Measurements from ENCODE around the gene TMEM125. TPM values are rescaled to one million over a fixed set of nuclear protein-coding genes. Genes with fewer than 3 reads are reported as not detected.

The TMEM125 gene
- total RNA-seq, 1 donor from 2014 or later = 1.2 TPM

- H3K27me3 ChIP-seq = no peaks in the 10 kb centered on the region
- no peaks in the 10 kb centered on the region for H3K36me3 ChIP-seq
- peak overlapping the region; percentile 8 to 28 for H3K4me3 ChIP-seq
- no peak for TF ChIP-seq POLR2AphosphoS5 (IDR thresholded peaks at IDR 0.05; ENCODE audit: insufficient read depth in 1 of 2, low read depth in 1 of 2)
- TF ChIP-seq, protein P1, sequence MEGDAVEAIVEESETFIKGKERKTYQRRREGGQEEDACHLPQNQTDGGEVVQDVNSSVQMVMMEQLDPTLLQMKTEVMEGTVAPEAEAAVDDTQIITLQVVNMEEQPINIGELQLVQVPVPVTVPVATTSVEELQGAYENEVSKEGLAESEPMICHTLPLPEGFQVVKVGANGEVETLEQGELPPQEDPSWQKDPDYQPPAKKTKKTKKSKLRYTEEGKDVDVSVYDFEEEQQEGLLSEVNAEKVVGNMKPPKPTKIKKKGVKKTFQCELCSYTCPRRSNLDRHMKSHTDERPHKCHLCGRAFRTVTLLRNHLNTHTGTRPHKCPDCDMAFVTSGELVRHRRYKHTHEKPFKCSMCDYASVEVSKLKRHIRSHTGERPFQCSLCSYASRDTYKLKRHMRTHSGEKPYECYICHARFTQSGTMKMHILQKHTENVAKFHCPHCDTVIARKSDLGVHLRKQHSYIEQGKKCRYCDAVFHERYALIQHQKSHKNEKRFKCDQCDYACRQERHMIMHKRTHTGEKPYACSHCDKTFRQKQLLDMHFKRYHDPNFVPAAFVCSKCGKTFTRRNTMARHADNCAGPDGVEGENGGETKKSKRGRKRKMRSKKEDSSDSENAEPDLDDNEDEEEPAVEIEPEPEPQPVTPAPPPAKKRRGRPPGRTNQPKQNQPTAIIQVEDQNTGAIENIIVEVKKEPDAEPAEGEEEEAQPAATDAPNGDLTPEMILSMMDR (IDR thresholded peaks at IDR 0.05) = no peak
- TF ChIP-seq POLR2A (IDR thresholded peaks at IDR 0.05) = no peak
- peak overlapping the region; percentile 13 for H3K27ac ChIP-seq
- H3K4me1 ChIP-seq = no peaks in the 10 kb centered on the region
- no peak for DNase-seq (ENCODE audit: extremely low spot score in 2 of 2)
- intact Hi-C loops (cut with DNase I) = no loop called here
- H3K9me3 ChIP-seq = no peaks in the 10 kb centered on the region
Observed at GRCh38 chr1:43302201-43302600, 32.4 kb downstream of the TMEM125 start.

GRCh38 chr1:43302721-43303470 is 33.1 kb downstream of the TMEM125 start:
- H3K4me1 ChIP-seq = no peaks in the 10 kb centered on the region
- H3K36me3 ChIP-seq = no peaks in the 10 kb centered on the region
- no peaks in the 10 kb centered on the region for H3K27me3 ChIP-seq
- TF ChIP-seq POLR2AphosphoS5 (IDR thresholded peaks at IDR 0.05; ENCODE audit: insufficient read depth in 1 of 2, low read depth in 1 of 2) (no peak), POLR2A (IDR thresholded peaks at IDR 0.05) (no peak)
- TF ChIP-seq, protein P1 (IDR thresholded peaks at IDR 0.05) = no peak
- intact Hi-C loops (cut with DNase I) = no loop called here
- H3K27ac ChIP-seq = peak overlapping the region; percentile 13
- peak overlapping the region in 1 of 2 donors; percentile 8 for H3K4me3 ChIP-seq
- H3K9me3 ChIP-seq = no peaks in the 10 kb centered on the region
- DNase-seq (ENCODE audit: extremely low spot score in 2 of 2) = no peak

GRCh38 chr1:43303471-43304313 is 33.9 kb downstream of the TMEM125 start:
- intact Hi-C loops (cut with DNase I) = no loop called here
- no peaks in the 10 kb centered on the region for H3K9me3 ChIP-seq
- no peak for DNase-seq (ENCODE audit: extremely low spot score in 2 of 2)
- no peak overlapping the region for H3K4me3 ChIP-seq
- no peaks in the 10 kb centered on the region for H3K4me1 ChIP-seq
- H3K27ac ChIP-seq = no peak overlapping the region
- TF ChIP-seq, protein P1 (IDR thresholded peaks at IDR 0.05) = no peak
- TF ChIP-seq POLR2A (IDR thresholded peaks at IDR 0.05) (no peak), POLR2AphosphoS5 (IDR thresholded peaks at IDR 0.05; ENCODE audit: insufficient read depth in 1 of 2, low read depth in 1 of 2) (no peak)
- H3K27me3 ChIP-seq = no peaks in the 10 kb centered on the region
- H3K36me3 ChIP-seq = no peaks in the 10 kb centered on the region

DNA sequence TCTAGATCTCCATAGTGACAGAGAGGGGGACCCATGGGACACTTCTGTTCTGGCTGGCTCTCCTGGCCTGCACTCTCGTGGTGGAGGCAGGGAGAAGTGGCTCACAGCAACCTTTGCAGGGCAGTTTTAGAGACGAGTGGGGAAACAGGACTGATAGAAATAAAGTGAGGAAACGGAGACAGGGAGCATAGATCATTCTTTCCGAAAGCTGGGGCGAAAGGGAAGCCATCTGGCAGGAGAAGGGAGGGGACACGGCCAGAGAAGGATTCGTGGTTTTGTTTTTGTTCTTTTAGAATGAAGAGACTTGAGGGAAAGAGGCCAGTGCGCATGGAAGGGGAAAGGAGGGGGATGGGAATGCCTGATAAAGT is 34.5 kb downstream of the TMEM125 start:
- intact Hi-C loops (cut with DNase I) = no loop called here
- Histone ChIP-seq H3K9me3 (no peaks in the 10 kb centered on the region), H3K4me3 (no peak overlapping the region), H3K27me3 (no peaks in the 10 kb centered on the region), H3K36me3 (no peaks in the 10 kb centered on the region), H3K4me1 (no peaks in the 10 kb centered on the region), H3K27ac (no peak overlapping the region)
- TF ChIP-seq POLR2A (IDR thresholded peaks at IDR 0.05) (no peak), POLR2AphosphoS5 (IDR thresholded peaks at IDR 0.05; ENCODE audit: insufficient read depth in 1 of 2, low read depth in 1 of 2) (no peak)
- TF ChIP-seq, protein P1 (IDR thresholded peaks at IDR 0.05) = no peak
- no peak for DNase-seq (ENCODE audit: extremely low spot score in 2 of 2)
